IMR-90 (cell line): ENCODE results near the gene MFNG. TPM values are rescaled to one million over a fixed set of nuclear protein-coding genes. Genes with fewer than 3 reads are reported as not detected.

Experiments used
- ATAC-seq: fragments of 200-7000 bp; cut with Tn5 transposase; 2 replicates; pipeline ENCODE4 v1.9.1; 2020; ENCODE audit warnings: low read depth, mild to moderate bottlenecking, moderate library complexity
- BruUV-seq: library from RNA; stranded (reverse); fragments of 400-500 nt; replicated peaks from 2 replicates; lab custom pipeline; 2021; lab: Mats Ljungman, UMichigan
- CTCF ChIA-PET: fragments of 300-600 bp; formaldehyde crosslinking; extraction: SDS; loops from one replicate; lab custom pipeline; 2021; ENCODE audit warnings: antibody characterized with exemption; lab: Yijun Ruan, JAX
- POLR2A ChIA-PET: fragments of 300-600 bp; sonication (Branson Sonifier 250); formaldehyde crosslinking; loops from one replicate; lab custom pipeline; 2022; ENCODE audit warnings: antibody characterized with exemption; ENCODE audit not compliant: unreplicated experiment; lab: Charles Lee
- DNase-seq: peaks from one replicate; pipeline ENCODE4 v3.0.0; 2013
- H2AFZ ChIP-seq: replicated peaks from 2 replicates; pipeline ENCODE3; 2013; ENCODE audit warnings: low read length, mild to moderate bottlenecking; ENCODE audit not compliant: poor library complexity
- H2AK5ac ChIP-seq: 2 replicates; pipeline ENCODE4 v1.6.1; 2013; ENCODE audit warnings: low read depth, low read length, inconsistent platforms
- H2AK9ac ChIP-seq: replicated peaks from 2 replicates; pipeline ENCODE3; 2013; ENCODE audit warnings: mild to moderate bottlenecking, low read depth, low read length, moderate library complexity; ENCODE audit not compliant: poor library complexity
- H2BK120ac ChIP-seq: 2 replicates; pipeline ENCODE4 v1.6.1; 2013; ENCODE audit warnings: low read depth, low read length, inconsistent platforms
- H2BK15ac ChIP-seq: 3 replicates; pipeline ENCODE4 v1.6.1; 2013; ENCODE audit warnings: low read depth, low read length, inconsistent platforms
- H2BK20ac ChIP-seq: 2 replicates; pipeline ENCODE4 v1.6.1; 2013; ENCODE audit warnings: low read depth, mild to moderate bottlenecking, inconsistent platforms, low read length, moderate library complexity
- H2BK5ac ChIP-seq: 2 replicates; pipeline ENCODE4 v1.6.1; 2013; ENCODE audit warnings: mild to moderate bottlenecking, low read depth, low read length, inconsistent platforms; ENCODE audit not compliant: poor library complexity, severe bottlenecking
- H3K14ac ChIP-seq: replicated peaks from 2 replicates; pipeline ENCODE4 v1.6.1; 2013; ENCODE audit warnings: low read depth, low read length, inconsistent platforms
- H3K18ac ChIP-seq: 2 replicates; pipeline ENCODE4 v1.6.1; 2013; ENCODE audit warnings: low read depth, low read length, control low read depth
- H3K23ac ChIP-seq: 2 replicates; pipeline ENCODE4 v1.6.1; 2013; ENCODE audit warnings: low read depth, low read length, inconsistent platforms
- H3K27ac ChIP-seq: 2 replicates; pipeline ENCODE4 v1.5.1; 2013; ENCODE audit warnings: mild to moderate bottlenecking, control low read depth, low read length; ENCODE audit not compliant: insufficient read depth
- H3K27me3 ChIP-seq: 2 replicates; pipeline ENCODE4 v1.6.1; 2013; ENCODE audit warnings: low read length; ENCODE audit not compliant: control insufficient read depth, insufficient read depth
- H3K36me3 ChIP-seq: 2 replicates; pipeline ENCODE4 v1.6.1; 2013; ENCODE audit warnings: low read length, mixed read lengths; ENCODE audit not compliant: control insufficient read depth, insufficient read depth
- H3K4ac ChIP-seq: 2 replicates; pipeline ENCODE4 v1.6.1; 2013; ENCODE audit warnings: low read depth, low read length, inconsistent platforms
- H3K4me1 ChIP-seq: 2 replicates; pipeline ENCODE4 v1.6.1; 2013; ENCODE audit warnings: low read length, mixed read lengths; ENCODE audit not compliant: control insufficient read depth, insufficient read depth
- H3K4me2 ChIP-seq: 2 replicates; pipeline ENCODE4 v1.6.1; 2013; ENCODE audit warnings: low read depth, mild to moderate bottlenecking, control low read depth, low read length, moderate library complexity
- H3K4me3 ChIP-seq: 2 replicates; pipeline ENCODE4 v1.5.1; 2013; ENCODE audit warnings: low read depth, mild to moderate bottlenecking, control low read depth, low read length, moderate library complexity; ENCODE audit not compliant: insufficient read depth
- H3K56ac ChIP-seq: 2 replicates; pipeline ENCODE4 v1.6.1; 2013; ENCODE audit warnings: low read length, inconsistent platforms; ENCODE audit not compliant: insufficient read depth; ENCODE audit errors: extremely low read depth
- H3K79me1 ChIP-seq, 2 experiments: 2 replicates each; pipeline ENCODE4 v1.6.1; 2013; ENCODE audit warnings: low read length in 2 of 2, inconsistent platforms in 1 of 2, low read depth in 1 of 2
- H3K9ac ChIP-seq: 2 replicates; pipeline ENCODE4 v1.6.1; 2013; ENCODE audit warnings: low read depth, low read length, control low read depth
- H3K9me1 ChIP-seq: 2 replicates; pipeline ENCODE4 v1.6.1; 2013; ENCODE audit warnings: low read length, inconsistent platforms; ENCODE audit not compliant: insufficient read depth
- H3K9me3 ChIP-seq: 2 replicates; pipeline ENCODE4 v1.6.1; 2013; ENCODE audit warnings: low read length; ENCODE audit not compliant: control insufficient read depth, insufficient read depth
- H4K20me1 ChIP-seq: 2 replicates; pipeline ENCODE4 v1.6.1; 2013; ENCODE audit warnings: low read length, inconsistent platforms; ENCODE audit not compliant: insufficient read depth
- H4K5ac ChIP-seq: 2 replicates; pipeline ENCODE4 v1.6.1; 2013; ENCODE audit warnings: mild to moderate bottlenecking, low read depth, low read length, control low read depth
- H4K8ac ChIP-seq, 2 experiments: 2 replicates each; pipeline ENCODE4 v1.6.1; 2013; ENCODE audit warnings: low read depth in 2 of 2, low read length in 2 of 2, control low read depth in 1 of 2, inconsistent platforms in 1 of 2
- H4K91ac ChIP-seq: 2 replicates; pipeline ENCODE4 v1.6.1; 2013; ENCODE audit warnings: low read depth, low read length, inconsistent platforms; ENCODE audit not compliant: insufficient read depth
- BHLHE40 ChIP-seq: fragments of 150-350 bp; IDR thresholded peaks from 2 replicates; pipeline ENCODE4 v1.6.1; 2016; ENCODE audit warnings: mild to moderate bottlenecking, low read depth, low read length
- CHD1 ChIP-seq: IDR thresholded peaks from 2 replicates; pipeline ENCODE4 v1.6.1; 2012; ENCODE audit warnings: low read depth, low read length, improper control_type of control experiment
- FOS ChIP-seq: fragments of 150-350 bp; IDR thresholded peaks from 2 replicates; pipeline ENCODE4 v1.6.1; 2016; ENCODE audit warnings: low read depth, low read length
- MAFK ChIP-seq: IDR thresholded peaks from 2 replicates; pipeline ENCODE4 v1.6.1; 2012; ENCODE audit warnings: low read depth, low read length, improper control_type of control experiment
- MAZ ChIP-seq: IDR thresholded peaks from 2 replicates; pipeline ENCODE4 v1.6.1; 2012; ENCODE audit warnings: low read depth, mild to moderate bottlenecking, low read length, improper control_type of control experiment, moderate library complexity, borderline replicate concordance
- MXI1 ChIP-seq: IDR thresholded peaks from 2 replicates; pipeline ENCODE4 v1.6.1; 2012; ENCODE audit warnings: low read depth, mild to moderate bottlenecking, low read length, moderate library complexity, borderline replicate concordance
- NFE2L2 ChIP-seq: fragments of 150-350 bp; IDR thresholded peaks from 2 replicates; pipeline ENCODE4 v1.6.1; 2016; ENCODE audit warnings: low read depth, mild to moderate bottlenecking, low read length
- POLR2A ChIP-seq: IDR thresholded peaks from 2 replicates; pipeline ENCODE4 v1.6.1; 2012; ENCODE audit warnings: mild to moderate bottlenecking, low read depth, low read length
- RCOR1 ChIP-seq: IDR thresholded peaks from 2 replicates; pipeline ENCODE4 v1.6.1; 2012; ENCODE audit warnings: mild to moderate bottlenecking, low read length, improper control_type of control experiment; ENCODE audit not compliant: insufficient replicate concordance
- RFX5 ChIP-seq: IDR thresholded peaks from 2 replicates; pipeline ENCODE4 v1.8.0; 2012; ENCODE audit warnings: low read depth, mild to moderate bottlenecking, low read length, moderate library complexity
- SMC3 ChIP-seq: fragments of 150-350 bp; IDR thresholded peaks from 2 replicates; pipeline ENCODE4 v1.6.1; 2016; ENCODE audit warnings: low read depth, mild to moderate bottlenecking, antibody characterized with exemption, low read length, moderate library complexity
- WGBS, 2 experiments: methylation state at CpG; one replicate each; pipeline versions ENCODE4 v1.1.5 to v1.1.7; 2013; ENCODE audit warnings: missing lambda C conversion rate in 2 of 2; ENCODE audit not compliant: insufficient read length in 1 of 2; ENCODE audit errors: extremely low coverage in 2 of 2; 5-methylcytosine and 5-hydroxymethylcytosine counted together
- dilution Hi-C: fragments of 300-500 bp; cut with HindIII; formaldehyde crosslinking; loops from one replicate; pipeline ENCODE4 v1.14.3; 2018; ENCODE audit warnings: low sequenced_read_pairs; ENCODE audit not compliant: unreplicated experiment
- in situ Hi-C: fragments of 300-500 bp; cut with MboI; formaldehyde crosslinking; loops from 3 replicates; pipeline ENCODE4 v1.14.3; 2019; ENCODE audit warnings: low sequenced_read_pairs, inconsistent platforms, mixed read lengths
- intact Hi-C: fragments of 100-400 bp; cut with micrococcal nuclease; formaldehyde crosslinking; loops from 2 replicates; pipeline ENCODE4 v1.10.0; 2022
- polyA plus RNA-seq, 3 experiments: library from polyadenylated mRNA; depleted of rRNA; stranded (reverse); fragments of >200 nt; gene quantifications; 2 replicates each; pipeline ENCODE4 v1.2.3, GENCODE V29; 2012; ENCODE audit warnings: low replicate concordance in 1 of 3
- total RNA-seq: library from RNA; depleted of rRNA; stranded (reverse); fragments of >200 nt; gene quantifications from 2 replicates; pipeline ENCODE4 v1.2.3, GENCODE V29; 2012
- TF ChIP-seq, protein P1 (sequence below): conservative IDR thresholded peaks from 2 replicates; pipeline ENCODE4 v1.5.1; 2012; ENCODE audit warnings: mild to moderate bottlenecking, low read depth, low read length, improper control_type of control experiment

MFNG gene
- total and polyA plus RNA-seq, 2 of the 4 experiments (the other 2 are of a cell fraction), result 0.15 TPM; not detected in 1

DNA sequence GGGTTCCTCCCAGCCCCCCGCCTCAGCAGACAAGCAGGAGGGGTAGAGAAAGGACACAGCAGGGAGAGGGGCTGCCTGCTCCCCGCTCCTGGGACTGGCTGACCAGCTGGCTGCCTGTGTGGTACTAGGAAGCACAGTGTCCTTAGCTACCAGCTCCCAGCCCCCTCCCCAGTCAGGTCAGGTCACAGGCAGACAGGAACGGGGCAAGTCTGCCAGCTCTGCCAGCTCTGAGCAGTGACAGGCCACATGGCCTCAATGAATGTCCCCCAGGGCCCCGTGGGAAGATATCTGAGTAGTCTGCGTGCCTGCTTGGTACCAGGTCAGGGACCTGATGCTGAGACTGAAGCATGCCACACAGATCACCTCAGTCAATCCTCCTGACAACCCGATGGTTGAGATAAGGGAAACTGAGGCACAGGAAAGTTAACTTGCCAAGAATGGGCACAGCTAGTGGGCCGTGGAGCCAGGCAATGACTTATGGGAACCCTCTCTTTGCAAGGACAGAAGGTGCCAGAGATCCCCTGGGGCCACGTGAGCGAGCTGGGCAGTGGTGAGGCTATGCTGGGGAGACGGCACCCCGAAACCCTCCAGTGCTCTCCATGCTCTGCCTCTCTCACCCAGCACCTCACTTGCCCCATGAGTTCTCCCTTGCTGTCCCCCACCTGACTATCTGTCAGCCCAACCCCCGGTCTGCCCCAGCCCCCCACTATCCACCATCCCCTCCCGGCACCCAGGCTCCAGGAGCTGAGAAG is 13.8 kb upstream of the MFNG start:
- Histone ChIP-seq H3K9me1 (peaks cover 17% of the 10 kb centered on the region), H4K91ac (no peak overlapping the region), H3K36me3 (peaks cover 19% of the 10 kb centered on the region), H2AK5ac (peak overlapping the region; percentile 67), H3K14ac (no peak overlapping the region), H4K5ac (no peak overlapping the region), H3K27me3 (no peaks in the 10 kb centered on the region), H3K9me3 (no peaks in the 10 kb centered on the region), H2AFZ (no peak overlapping the region), H3K23ac (no peak overlapping the region), H4K20me1 (peaks cover 3% of the 10 kb centered on the region; the same call in 1 of the 2 replicates), H2BK120ac (no peak overlapping the region), H3K4me1 (peaks cover 24% of the 10 kb centered on the region), H3K18ac (no peak overlapping the region), H3K56ac (no peak overlapping the region), H2BK20ac (no peak overlapping the region; the same call in 1 of the 2 replicates), H3K79me1 (peaks cover 0 to 19% of the 10 kb centered on the region in 2 experiments; a peak in 2 of 4 replicates), H3K9ac (no peak overlapping the region), H3K4me3 (no peak overlapping the region), H3K27ac (no peak overlapping the region), H4K8ac (no peak overlapping the region; a peak in 1 of 4 replicates), H2BK5ac (no peak overlapping the region), H2AK9ac (no peak overlapping the region), H2BK15ac (0 out of 3 replicates have a peak overlapping the region, but pooled peaks have one; percentile 17), H3K4me2 (no peak overlapping the region), H3K4ac (no peak overlapping the region)
- no peak for ATAC-seq
- ChIA-PET POLR2A (no interaction called here), CTCF (no interaction called here)
- dilution Hi-C loops, result no loop called here
- in situ Hi-C loops, result no loop called here
- BruUV-seq, result no TSS peak
- TF ChIP-seq POLR2A (no peak), FOS (no peak), NFE2L2 (no peak), BHLHE40 (no peak), MAFK (no peak), MAZ (no peak), MXI1 (no peak), RFX5 (no peak), SMC3 (no peak), RCOR1 (no peak), CHD1 (no peak)
- TF ChIP-seq, protein P1, sequence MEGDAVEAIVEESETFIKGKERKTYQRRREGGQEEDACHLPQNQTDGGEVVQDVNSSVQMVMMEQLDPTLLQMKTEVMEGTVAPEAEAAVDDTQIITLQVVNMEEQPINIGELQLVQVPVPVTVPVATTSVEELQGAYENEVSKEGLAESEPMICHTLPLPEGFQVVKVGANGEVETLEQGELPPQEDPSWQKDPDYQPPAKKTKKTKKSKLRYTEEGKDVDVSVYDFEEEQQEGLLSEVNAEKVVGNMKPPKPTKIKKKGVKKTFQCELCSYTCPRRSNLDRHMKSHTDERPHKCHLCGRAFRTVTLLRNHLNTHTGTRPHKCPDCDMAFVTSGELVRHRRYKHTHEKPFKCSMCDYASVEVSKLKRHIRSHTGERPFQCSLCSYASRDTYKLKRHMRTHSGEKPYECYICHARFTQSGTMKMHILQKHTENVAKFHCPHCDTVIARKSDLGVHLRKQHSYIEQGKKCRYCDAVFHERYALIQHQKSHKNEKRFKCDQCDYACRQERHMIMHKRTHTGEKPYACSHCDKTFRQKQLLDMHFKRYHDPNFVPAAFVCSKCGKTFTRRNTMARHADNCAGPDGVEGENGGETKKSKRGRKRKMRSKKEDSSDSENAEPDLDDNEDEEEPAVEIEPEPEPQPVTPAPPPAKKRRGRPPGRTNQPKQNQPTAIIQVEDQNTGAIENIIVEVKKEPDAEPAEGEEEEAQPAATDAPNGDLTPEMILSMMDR, result no peak
- WGBS, 2 experiments, result 100% methylated on average over 2 of the region's 13 CpGs; no CpG with 5 or more reads in 1 of the 2 experiments
- no peak for DNase-seq
- intact Hi-C loops, result no loop called here
